ENCODE results near the gene SSC5D. TPM values are rescaled to one million over a fixed set of nuclear protein-coding genes. Genes with fewer than 3 reads are reported as not detected.

SSC5D gene
- total RNA-seq, 4 donors from 2014 or later = 2.8 to 10.3 (median 5.0) TPM

DNA sequence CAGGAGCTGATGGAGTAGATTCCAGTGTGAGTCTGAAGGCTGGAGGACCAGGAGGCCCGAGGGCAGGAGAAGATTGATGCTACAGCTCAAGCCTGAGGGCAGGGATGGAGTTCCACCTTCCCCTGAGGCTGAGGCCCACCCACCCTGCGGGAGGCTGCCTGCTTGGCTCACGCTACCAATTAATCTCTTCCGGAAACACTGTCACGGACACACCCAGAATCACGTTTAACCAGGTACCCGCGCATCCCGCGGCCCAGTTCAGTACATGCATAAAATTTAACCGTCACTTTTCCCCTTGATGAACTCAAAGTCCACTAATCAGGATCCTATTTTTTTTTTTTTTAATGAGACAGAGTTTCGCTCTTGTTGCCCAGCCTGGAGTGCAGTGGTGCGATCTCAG lies 17.0 kb upstream of the SSC5D start:
- Histone ChIP-seq H3K27me3 (no peaks in the 10 kb centered on the region), H3K4me1 (peaks cover 0 to 13% (median 6%) of the 10 kb centered on the region in 4 donors), H3K27ac (no peak overlapping the region), H3K4me3 (no peak overlapping the region), H3K36me3 (no peaks in the 10 kb centered on the region), H3K9me3 (no peaks in the 10 kb centered on the region)
- TF ChIP-seq POLR2A (IDR thresholded peaks at IDR 0.05) = no peak
- TF ChIP-seq, protein P1, sequence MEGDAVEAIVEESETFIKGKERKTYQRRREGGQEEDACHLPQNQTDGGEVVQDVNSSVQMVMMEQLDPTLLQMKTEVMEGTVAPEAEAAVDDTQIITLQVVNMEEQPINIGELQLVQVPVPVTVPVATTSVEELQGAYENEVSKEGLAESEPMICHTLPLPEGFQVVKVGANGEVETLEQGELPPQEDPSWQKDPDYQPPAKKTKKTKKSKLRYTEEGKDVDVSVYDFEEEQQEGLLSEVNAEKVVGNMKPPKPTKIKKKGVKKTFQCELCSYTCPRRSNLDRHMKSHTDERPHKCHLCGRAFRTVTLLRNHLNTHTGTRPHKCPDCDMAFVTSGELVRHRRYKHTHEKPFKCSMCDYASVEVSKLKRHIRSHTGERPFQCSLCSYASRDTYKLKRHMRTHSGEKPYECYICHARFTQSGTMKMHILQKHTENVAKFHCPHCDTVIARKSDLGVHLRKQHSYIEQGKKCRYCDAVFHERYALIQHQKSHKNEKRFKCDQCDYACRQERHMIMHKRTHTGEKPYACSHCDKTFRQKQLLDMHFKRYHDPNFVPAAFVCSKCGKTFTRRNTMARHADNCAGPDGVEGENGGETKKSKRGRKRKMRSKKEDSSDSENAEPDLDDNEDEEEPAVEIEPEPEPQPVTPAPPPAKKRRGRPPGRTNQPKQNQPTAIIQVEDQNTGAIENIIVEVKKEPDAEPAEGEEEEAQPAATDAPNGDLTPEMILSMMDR (IDR thresholded peaks at IDR 0.05) = no peak
- no peak for DNase-seq

DNA sequence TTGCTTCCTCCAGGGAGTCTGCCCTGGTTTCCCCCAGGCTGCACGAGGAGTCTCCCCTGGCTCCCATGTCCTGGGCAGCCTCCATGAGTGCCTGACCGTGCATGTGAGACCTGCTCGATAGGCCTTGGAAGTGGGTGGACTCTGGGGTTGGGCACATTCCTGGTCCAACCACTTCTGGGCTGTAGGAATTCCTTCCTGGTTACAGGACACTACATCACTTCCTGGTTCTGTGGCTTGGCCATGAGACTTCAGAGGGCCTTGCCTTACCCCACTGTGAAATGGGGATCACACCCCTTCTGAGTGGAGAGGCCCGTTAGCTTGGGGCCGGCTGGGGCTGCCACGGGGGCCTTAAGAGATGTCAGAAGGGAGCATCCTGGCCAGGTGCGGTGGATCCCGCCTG lies 15.8 kb upstream of the SSC5D start:
- no peaks in the 10 kb centered on the region for H3K36me3 ChIP-seq
- H3K9me3 ChIP-seq = no peaks in the 10 kb centered on the region
- no peak overlapping the region for H3K27ac ChIP-seq
- H3K4me3 ChIP-seq = no peak overlapping the region
- no peaks in the 10 kb centered on the region for H3K27me3 ChIP-seq
- TF ChIP-seq POLR2A (IDR thresholded peaks at IDR 0.05) = no peak
- TF ChIP-seq, protein P1 (IDR thresholded peaks at IDR 0.05) = no peak
- peaks cover 0 to 15% (median 6%) of the 10 kb centered on the region in 4 donors for H3K4me1 ChIP-seq
- DNase-seq = no peak

DNA sequence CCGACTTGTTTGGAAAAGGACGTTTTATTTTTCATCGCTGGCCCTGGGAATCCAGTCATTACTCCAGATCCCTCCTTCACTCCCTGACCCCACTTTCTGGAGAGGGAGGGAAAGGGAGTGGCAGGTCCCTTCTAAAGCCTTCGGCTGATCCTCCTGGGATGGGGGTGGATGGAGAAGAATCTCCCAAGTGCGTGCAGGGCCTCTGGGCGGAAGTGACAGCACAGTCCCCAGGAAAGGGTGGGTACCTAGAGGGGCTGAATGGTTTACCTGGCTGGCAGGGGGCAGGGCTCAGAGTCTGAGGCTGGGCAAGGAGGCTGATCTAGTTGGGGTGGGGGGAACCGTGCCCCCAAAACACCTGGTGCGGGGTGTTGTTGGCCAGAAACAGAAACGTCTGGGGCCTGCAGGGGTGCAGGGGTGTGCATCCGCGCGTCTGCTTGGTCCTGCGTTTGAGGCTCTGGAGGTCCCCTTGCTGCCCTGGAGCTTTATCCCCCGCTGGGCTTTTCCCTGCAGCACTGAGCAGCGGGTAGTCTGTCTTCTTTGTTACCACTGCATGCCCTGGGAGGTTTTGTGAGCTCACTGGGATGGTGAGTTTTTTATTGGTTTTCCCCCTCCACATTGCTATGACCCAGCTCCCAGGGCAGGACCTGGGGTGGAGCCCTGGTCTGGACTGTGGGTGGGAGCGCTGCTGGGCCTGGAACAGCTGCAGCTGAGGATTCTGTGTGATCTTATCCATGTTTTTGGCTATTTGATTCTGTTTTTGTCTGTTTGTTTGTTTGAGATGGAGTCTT lies 14.8 kb upstream of the SSC5D start:
- Histone ChIP-seq H3K4me3 (no peak overlapping the region), H3K9me3 (no peaks in the 10 kb centered on the region), H3K27me3 (no peaks in the 10 kb centered on the region), H3K27ac (no peak overlapping the region), H3K4me1 (peaks cover 0 to 15% (median 8%) of the 10 kb centered on the region in 4 donors), H3K36me3 (no peaks in the 10 kb centered on the region)
- DNase-seq = no peak
- TF ChIP-seq, protein P1 (IDR thresholded peaks at IDR 0.05) = no peak
- no peak for TF ChIP-seq POLR2A (IDR thresholded peaks at IDR 0.05)

GRCh38 chr19:55474269-55475265 lies 13.7 kb upstream of the SSC5D start:
- no peaks in the 10 kb centered on the region for H3K27me3 ChIP-seq
- TF ChIP-seq, protein P1 (IDR thresholded peaks at IDR 0.05) = no peak
- TF ChIP-seq POLR2A (IDR thresholded peaks at IDR 0.05) = no peak
- H3K36me3 ChIP-seq = no peaks in the 10 kb centered on the region
- no peaks in the 10 kb centered on the region for H3K9me3 ChIP-seq
- peaks cover 0 to 15% (median 8%) of the 10 kb centered on the region in 4 donors for H3K4me1 ChIP-seq
- no peak overlapping the region for H3K27ac ChIP-seq
- no peak for DNase-seq
- no peak overlapping the region for H3K4me3 ChIP-seq

- H3K27me3 ChIP-seq = no peaks in the 10 kb centered on the region
- H3K4me1 ChIP-seq = peaks cover 0 to 15% (median 8%) of the 10 kb centered on the region in 4 donors
- no peaks in the 10 kb centered on the region for H3K9me3 ChIP-seq
- H3K27ac ChIP-seq = peak within 1 kb of the TSS; percentile 90 to 99 (median 96)
- peak; percentile 99 for DNase-seq
- peak within 1 kb of the TSS; percentile 60 to 95 (median 76) for H3K4me3 ChIP-seq
- TF ChIP-seq, protein P1 (IDR thresholded peaks at IDR 0.05) = no peak
- TF ChIP-seq POLR2A (IDR thresholded peaks at IDR 0.05) = peak; percentile 70 to 89
- no peaks in the 10 kb centered on the region for H3K36me3 ChIP-seq
Measured at GRCh38 chr19:55476100-55476775, 12.0 kb upstream of the SSC5D start, which contains the start of gene ZNF628. TSS of gene ZNF628 (plus strand) at chr19:55476617. CDS start at chr19:55479911, 3,294 bp downstream.

Measured in Peyer's patch (tissue), 4 donors.